NCI-H1105 treated with DMSO at 0.1 percent for 48 hours (cell line): Measurements from ENCODE around the gene RANGAP1.

ENCODE experiments used
- DNase-seq: peaks from one replicate; lab custom pipeline; 2025; lab: John Stamatoyannopoulos, UW

RANGAP1 gene, protein sequence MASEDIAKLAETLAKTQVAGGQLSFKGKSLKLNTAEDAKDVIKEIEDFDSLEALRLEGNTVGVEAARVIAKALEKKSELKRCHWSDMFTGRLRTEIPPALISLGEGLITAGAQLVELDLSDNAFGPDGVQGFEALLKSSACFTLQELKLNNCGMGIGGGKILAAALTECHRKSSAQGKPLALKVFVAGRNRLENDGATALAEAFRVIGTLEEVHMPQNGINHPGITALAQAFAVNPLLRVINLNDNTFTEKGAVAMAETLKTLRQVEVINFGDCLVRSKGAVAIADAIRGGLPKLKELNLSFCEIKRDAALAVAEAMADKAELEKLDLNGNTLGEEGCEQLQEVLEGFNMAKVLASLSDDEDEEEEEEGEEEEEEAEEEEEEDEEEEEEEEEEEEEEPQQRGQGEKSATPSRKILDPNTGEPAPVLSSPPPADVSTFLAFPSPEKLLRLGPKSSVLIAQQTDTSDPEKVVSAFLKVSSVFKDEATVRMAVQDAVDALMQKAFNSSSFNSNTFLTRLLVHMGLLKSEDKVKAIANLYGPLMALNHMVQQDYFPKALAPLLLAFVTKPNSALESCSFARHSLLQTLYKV

DNA sequence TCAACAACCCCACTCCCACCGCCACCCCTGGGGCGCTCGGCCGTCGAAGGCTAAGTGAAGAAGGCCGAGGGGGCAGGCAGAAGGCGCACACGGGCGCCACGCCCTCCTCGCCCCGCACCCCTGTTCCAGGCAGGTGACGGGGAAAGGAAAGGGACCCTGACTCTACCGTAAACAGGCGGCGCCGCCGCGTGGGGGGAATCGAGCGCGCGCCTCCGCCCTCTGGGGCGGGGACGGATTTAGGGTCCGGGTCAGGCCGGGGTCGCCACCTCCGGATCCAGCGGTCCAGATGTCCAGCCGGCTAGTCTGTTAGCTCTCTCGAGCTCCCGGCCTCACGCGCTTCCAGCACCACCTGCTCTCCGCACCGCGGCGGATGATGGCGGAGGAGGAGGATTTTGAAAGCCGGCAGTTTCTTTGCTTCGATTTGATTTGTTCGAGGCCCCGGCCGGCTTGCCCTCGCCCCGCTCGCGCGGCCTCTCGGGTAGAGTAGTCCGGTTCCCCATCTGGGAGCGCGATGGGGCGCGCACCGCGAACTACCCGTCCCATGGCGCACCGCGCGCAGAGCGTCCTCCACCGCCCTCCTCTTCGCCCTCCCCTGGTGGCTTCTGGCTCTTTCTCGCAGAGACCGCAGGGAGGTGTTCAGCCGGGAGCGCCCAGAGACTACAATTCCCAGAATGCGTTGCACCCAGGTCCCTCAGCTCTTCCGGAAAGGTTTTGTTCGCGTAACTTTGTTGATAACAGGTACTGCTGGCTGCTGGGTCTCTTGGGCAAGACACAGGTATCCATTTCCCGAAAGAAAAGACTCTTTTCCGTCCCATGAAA is at the start of gene RANGAP1:
TSS of gene RANGAP1 (minus strand) at position 368 of the 819 bp plus-strand sequence. CDS start 5,143 bp downstream, outside the sequence.
- peak; percentile 98 for DNase-seq

DNA sequence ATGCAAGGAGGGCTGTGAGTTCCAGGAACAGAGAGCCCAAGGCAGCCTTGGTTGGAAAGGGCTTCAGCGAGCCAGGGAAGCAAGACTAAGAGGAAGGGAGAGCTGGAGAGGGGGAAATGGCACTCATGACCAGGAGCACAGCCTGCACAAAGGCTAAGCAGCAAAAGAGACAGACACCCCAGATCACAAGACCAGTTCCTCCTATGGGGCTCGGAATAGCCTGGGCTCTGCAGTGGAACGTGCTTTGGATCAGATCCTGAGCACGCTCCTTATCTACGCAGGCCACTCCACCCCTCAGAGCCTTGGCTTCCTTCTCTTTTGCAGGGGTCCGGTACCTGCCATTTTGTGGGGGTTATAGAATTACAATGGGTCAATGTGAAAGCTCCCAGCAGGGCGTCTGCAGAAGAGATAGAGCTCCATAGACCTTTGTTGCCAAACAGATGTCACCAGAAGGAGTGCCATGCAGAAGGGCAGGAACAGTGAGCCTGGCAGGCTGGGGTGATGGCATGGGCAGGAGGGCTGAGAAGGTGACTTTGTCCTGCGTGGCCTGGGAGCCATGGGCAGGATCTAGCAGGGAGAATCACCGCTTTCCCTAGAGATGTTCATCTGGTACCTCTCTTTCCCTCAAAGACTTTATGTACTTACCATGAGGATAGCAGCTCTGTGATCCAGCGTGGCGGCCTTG is 49.1 kb upstream of the RANGAP1 start:
- DNase-seq, result no peak

DNA sequence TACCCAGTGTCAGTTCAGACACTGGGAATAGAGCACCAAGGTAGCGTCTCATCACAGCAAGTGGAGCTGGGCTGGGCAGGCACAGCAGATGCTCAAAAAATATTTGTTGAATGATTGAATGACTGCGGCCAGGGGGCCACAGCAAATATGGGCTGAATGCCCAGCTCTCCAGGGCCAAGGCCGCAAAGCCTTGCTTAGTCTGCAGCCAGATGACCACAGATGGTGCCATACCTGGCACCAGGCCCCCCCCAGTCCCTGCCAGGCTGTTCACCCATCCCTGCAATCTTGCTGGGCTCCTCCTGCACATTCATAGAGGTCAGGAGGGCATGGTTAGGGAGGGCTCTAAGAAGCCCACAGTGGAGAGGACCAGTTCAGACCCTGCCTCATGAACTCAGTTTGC is 48.2 kb upstream of the RANGAP1 start:
- DNase-seq, result no peak

DNA sequence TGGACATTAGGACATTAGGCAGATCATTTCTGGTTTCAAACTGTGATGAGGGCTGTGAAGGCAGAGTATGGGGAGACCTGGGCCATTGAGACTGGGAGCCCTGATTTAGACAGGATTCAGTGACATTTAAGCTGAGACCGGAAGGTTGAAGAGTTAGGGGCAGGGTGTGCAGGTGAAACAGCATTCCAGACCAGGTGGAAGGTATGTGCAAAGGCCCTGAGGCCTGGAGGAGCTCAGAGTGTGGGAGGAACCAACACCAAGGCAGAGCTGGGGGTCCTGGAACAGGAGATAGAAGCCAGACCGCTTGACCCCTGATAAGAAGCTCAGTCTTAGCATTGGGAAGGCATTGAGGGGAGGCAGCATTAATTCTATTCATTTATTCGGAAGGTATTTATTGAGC is 47.8 kb upstream of the RANGAP1 start:
- no peak for DNase-seq

DNA sequence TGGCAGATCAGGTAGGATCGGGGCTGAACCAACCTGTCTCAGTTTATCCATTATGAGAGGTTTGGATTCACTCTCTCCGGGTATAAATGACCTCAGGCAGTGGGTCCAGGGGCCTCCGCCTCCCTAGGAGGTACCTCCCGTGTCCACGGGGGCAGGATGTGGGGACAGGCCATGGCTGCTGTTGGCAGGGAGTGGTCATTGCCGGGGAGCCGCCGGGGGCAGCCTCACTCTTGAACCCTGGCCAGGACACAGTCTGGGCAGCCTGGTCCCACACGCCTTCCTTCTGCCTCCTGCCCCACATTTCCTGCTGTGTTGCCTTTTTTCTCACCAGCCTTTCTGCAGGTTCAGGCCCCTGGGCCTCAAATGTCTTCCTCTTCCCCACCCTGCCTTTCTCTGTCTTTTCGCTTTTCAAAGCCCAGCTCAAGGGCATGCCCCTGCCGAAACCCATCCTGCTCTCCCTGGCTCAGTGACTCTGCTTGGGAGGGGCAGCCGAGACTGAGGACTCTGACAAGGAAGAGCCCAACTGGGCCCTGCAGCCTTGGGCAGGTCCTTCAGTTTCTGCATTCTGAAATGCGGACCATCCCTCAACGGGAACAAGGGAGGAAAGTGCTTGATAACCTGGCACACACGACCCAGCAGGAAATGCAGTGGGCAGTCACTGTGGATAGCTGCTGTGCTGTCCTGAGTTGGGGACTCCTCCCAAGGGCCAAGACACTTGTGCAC is 46.4 kb upstream of the RANGAP1 start:
- no peak for DNase-seq

DNA sequence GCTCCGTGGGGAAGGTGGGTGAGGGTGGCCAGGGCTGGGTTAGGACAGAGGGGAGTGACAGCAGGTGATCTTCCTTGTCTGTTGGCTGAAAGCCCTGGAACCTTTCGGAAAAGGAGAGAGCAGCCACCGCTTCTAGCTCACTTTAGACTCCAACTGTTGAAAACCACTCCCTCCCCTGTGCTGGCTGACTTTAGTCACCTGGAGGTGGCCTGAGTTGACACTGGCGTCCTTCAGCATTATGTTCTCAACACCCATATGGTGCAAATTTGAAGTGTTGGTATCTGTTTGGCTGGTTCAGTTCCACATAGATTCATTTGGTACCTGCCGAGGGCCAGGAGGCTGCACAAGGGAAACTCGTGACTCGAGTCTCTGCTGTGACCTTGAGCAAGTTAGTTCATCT is 44.2 kb upstream of the RANGAP1 start:
- no peak for DNase-seq

DNA sequence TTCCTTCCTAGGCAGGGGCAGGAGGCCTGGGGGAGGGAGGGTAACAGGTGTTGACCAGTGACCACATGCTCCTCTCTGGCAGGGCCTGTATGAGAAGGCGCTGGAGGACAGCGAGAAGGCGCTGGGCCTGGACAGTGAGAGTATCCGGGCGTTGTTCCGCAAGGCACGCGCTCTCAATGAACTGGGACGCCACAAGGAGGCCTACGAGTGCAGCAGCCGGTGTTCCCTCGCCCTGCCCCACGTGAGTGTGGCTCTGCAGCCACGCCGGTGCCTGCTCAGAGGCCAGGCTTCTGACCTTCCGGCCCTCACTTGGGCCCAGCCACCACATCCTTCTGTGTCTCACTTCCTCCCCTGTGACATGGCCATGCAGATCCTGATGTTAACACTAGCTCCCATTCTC is 41.1 kb upstream of the RANGAP1 start:
- DNase-seq, result no peak

DNA sequence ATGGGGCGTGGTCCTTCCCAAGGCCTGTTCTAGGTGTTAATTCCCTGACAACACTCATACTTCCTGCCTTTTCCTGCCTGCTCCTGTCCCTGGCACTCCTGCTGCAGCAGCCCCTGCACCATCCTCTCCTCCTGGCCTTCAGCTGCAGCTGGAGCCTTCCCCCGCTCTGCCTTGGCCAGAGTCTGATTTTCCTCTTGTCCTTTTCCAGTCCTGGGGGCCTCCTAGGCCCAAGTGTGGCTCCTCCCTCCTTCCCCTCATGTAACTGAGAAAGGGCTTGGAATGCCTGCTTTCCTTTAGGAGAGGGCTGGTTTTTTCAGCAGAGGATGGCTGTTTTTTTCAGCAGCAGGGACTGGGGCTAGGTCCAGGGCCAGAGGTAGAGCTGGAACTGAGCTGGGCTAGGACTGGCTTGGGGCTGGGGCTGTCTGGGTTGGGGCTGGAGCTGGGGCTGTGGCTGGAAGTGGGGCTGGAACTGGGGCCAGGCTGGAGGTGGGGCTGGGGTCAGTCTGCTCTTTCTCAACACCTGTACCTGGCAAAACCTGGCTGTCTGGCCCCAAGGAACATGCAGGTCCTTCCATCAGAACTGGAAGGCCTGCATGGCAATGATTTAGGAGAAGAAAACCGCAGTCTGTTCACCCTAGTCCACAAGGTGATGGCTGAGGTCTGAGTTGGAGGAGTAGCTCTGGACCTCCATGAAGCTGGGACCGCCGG is 39.0 kb upstream of the RANGAP1 start:
- no peak for DNase-seq

DNA sequence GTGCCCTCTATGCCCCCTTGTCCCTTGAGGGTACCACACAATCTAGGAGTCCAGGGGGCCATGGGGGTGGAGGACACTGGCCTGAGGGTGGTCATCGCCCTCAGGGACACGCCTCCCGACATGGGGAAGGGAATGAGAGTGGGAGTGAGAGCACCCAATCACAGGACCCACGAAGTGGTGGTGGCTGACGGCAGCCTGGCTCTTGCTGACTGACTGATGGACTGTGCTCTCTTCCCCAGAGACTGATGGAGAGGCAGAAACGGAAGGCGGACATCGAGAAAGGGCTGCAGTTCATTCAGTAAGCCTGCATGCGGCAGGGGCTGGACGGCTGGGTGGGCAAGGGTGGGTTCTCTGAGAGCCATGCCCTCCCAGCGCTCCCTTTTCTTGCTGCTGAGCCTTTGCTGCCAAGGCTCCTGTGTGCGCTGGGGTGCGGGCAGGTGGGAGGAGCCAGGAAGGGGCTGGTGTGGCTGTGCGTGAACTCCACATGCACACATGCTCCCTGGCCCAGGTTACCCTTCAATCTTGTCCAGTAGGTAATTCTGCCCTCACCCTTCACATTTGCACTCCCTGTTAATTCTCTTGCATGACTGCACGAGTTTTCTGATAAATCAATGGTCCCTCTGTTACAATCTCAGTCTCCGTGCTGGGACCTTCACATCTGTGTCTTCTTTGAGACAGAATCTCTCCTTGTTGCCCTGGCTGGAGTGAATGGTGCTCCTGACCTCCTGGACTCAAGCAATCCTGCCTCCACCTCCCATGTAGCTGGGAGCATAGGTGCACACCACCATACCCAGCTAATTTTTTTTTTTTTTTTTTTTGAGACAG is 34.6 kb upstream of the RANGAP1 start:
- no peak for DNase-seq

DNA sequence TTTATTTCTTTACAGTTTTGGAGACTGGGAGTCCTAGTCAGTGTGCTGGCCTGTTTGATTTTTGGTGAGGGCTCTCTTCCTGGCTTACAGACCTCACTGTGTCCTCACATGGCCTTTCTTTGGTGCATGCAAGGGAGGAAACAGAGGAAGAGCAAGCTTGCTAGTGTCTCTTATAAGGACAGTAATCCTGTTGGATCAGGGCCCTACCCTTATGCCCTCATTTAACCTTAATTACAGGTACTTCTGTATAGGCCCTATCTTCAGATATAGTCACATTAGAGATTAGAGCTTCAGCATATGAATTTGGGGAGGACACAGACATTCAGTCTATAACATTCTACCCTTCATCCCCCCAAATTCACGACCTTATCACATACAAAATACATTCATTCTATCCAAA is 29.6 kb upstream of the RANGAP1 start:
- DNase-seq, result no peak

DNA sequence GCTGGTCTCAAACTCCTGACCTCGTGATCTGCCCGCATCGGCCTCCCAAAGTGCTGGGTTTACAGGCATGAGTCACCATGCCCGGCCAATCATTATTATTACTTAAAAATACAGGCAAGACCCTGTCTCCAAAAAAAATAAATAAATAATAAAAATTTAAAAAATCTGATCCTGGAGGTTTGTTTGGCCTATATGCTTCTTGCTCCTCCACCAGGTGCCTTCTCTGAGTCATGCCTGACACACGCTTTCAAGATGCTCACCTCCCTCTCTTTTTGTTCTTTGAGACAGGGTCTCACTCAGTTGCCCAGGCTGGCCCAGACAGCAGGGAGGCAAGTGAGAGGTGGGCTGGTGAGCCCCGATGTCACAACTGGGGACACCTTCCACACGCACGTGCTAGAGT is 28.8 kb upstream of the RANGAP1 start:
- no peak for DNase-seq

DNA sequence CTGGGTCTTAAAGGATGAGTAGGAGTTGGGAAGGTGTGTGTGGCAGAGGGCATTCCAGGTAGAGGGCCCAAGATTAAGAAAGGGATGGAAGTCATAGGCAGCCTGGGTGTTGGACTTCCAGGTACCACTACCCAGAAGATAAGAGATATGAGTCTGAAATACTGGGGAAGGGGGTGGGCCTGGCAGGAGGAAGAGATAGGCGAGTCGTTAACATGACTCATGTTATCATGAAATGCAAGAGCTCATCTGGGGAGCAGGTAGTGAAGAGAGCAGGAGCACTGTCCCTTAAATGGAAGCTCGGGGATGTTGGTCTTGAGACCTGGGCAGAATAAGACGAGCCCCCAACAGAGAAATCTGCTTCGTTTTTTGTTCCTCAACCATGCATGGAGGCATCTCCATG is 25.5 kb upstream of the RANGAP1 start:
- DNase-seq, result no peak

DNA sequence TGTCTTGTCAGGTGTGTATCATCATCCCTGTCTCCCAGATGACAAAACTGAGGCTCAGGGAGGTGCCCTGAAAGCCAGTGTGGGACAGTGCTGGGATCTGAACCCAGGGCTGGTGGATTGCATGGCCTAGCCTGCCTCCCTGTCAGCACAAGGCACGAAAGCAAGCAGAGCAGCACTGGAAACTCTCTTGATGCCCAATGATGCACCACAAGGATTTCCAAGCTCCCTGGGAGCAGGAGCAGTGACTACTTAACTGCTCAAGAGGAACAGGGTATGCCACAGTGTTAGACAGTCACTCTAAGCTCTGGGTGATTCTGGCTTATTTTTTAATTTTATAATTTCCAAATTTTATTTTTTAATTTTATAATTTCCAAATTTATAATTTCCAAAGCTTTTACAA is 24.3 kb upstream of the RANGAP1 start:
- no peak for DNase-seq

DNA sequence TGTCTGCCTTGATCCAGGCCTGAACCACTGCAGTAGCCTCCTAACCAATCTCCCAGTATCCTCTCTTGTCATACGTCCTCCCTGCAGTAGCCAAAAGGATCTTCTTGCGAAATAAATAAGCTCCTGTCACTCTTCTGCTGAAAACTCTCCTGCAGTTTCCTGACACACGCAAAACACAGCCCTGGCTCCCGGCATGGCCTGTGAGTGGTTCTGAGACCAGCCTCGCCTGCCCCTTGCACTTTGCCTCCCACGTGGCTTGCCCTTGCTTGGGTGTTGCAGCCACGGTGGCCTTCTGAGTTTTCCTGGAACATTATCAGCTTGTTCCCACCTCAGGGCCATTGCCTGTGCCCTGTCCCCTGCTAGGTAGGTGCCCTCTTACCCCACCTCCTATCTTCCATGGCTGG is 22.6 kb upstream of the RANGAP1 start:
- DNase-seq, result no peak

DNA sequence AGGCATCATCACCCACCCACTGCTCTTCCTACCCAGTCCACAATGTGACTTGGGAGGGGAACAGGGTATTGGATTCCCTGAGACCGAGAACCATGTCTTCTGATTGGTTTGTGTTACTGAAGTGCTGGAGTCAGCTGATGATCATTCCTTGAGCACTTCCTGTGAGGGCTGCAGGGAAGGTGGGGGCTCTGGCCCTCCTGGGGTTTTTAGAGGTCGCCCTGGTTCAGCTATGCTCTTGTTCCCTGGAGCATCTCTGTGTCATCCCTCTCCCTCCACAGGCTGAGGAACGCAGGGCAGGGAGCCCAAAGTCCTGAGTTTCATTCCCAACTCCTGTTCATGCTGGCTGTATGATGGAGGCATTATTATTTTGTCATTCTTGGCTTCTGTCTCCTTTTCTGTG is 22.1 kb upstream of the RANGAP1 start:
- DNase-seq, result no peak

DNA sequence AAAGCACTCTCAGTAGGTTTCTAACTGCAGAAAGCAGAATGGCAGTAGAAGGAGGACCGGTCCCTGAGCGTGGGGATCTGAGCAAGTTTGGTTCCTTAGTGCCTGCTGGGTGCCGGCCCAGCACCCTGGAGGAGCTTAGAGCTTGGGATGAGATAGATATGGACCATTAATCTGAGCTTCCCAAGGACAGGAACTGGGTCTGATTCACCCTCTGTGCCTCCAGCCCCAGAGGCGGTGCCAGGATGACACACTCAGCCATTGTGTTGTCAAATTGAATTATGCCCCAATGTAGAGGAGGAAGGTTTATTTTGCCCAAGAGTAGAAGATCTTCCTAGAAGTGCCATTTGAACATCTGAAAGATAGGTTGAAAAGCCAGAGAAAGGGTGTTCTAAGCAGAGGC is 19.7 kb upstream of the RANGAP1 start:
- no peak for DNase-seq

DNA sequence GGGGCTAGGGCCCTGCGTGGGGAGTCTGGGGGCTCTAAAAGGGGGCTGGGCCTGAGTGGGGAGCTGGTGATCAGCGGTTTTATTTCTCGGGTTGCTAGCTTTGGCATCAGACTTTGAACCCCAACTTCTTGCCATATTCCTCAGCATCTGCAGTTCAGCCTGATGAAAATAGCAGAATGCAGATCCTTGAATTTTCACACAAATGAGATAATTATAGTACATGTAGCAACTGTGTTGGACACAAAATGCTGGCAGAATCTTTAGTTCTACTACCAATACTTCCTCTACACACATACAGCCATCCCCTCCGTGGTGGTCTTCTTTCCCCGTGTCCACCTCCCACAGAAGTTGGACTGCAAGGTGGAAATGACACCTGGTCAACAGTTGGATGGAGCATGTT is 16.8 kb upstream of the RANGAP1 start:
- no peak for DNase-seq

DNA sequence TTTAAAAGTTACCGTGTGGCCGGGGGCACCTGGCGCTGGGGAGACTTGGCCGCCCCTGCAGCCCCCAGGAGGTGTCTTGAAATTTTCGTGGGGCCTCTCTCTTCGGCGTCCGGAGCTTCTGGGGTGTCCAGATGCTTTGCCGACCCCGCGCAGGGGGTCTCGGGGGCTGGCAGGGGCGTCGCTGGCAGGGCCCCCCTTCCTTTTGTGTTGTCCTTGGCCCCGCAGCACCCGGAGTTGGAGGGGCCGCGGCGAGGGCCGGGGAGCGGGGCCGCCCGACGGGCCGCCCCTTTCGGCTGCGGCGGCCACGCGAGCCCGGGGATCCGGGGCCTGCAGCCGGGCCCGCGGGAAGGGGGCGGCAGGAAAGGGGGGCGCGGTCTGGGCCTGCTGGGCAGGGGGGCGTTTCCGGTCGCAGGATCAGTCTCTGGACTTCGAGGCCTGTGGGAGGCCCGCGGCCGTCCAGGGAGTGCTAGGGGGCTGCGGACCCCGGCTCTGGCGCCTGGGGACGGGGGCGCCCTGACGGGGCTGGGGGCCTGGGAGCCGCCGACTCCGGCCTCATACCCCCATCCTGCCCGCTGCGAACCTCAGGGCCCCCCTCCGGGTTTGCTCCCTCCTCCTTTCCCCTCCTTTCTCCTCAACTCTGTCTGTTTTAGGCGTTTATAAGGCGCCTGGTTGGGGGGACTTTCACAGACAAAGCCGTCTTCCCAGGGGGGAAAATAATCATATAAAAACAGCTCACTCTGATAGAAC is 16.2 kb upstream of the RANGAP1 start:
- no peak for DNase-seq
